ENCODE data around the gene KCTD17. TPM values are rescaled to one million over a fixed set of nuclear protein-coding genes. Genes with fewer than 3 reads are reported as not detected.

Gene KCTD17
- total RNA-seq, 4 donors from 2014 or later = 1.8 to 3.3 (median 2.6) TPM

DNA sequence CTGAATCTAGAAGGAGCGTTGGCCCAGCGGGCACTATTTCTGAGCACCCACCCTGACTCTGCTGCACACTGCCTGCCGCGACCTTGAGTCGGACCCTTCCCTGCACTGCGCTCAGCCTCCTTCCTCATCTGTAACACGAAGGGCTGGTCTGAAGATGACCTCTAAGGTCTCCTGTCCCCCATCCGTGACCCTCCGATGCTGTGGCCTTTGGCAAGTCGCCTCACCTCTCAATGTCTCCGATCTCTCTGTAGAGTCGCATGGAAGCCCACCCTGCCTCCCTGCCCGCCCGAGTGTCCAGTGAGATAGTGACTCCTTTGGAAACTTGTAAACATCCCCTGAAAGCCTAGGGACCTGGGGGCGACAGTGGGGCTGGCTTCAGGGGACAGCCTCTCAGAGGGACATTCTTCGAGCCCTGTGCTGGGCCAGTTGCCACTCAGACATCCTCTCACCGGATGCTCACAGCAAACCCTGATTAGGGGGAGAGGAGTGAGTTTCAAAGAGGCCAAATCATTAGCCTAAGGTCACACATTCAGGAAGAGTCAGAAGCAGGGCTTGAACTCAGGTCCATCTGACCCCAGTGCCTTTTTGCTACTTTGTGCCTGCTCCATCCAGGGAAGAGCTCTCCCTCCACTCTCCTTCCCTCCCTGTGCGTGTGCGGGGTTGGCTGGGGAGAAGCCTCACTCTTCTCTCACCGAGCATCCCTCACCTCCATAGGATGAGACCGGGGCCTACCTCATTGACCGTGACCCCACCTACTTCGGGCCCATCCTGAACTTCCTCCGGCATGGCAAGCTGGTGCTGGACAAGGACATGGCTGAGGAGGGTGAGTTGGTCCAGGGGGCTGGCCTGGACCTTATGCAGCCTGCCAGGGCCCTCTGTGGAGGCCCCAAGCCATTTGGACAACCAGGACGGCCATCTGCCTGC, 1.1 kb downstream of the KCTD17 start:
- peaks cover 0 to 12% (median 12%) of the 10 kb centered on the region in 3 donors for H3K27me3 ChIP-seq
- TF ChIP-seq CTCF (IDR thresholded peaks at IDR 0.05 in 4 of 5, conservative IDR thresholded peaks at IDR 0.05 in 1 of 5) (no peak), POLR2A (IDR thresholded peaks at IDR 0.05) (no peak)
- no peak for DNase-seq
- H3K9me3 ChIP-seq = no peaks in the 10 kb centered on the region
- H3K36me3 ChIP-seq = no peaks in the 10 kb centered on the region
- in situ Hi-C loops (cut with MboI; ENCODE audit: low sequenced_read_pairs in 4 of 4) = no loop called here
- no peak for ATAC-seq
- no peaks in the 10 kb centered on the region for H3K4me1 ChIP-seq
- intact Hi-C loops (cut with DNase I; ENCODE audit: low total_unique reads) = no loop called here
- no peak overlapping the region for H3K27ac ChIP-seq
- H3K4me3 ChIP-seq = peak overlapping the region in 3 of 4 donors; percentile 45 to 47 (median 46)

GRCh38 chr22:37053310-37054055, 1.9 kb downstream of the KCTD17 start:
- no peak overlapping the region for H3K27ac ChIP-seq
- H3K9me3 ChIP-seq = no peaks in the 10 kb centered on the region
- no peaks in the 10 kb centered on the region for H3K4me1 ChIP-seq
- no peak for ATAC-seq
- no peak for DNase-seq
- no peak overlapping the region for H3K4me3 ChIP-seq
- TF ChIP-seq POLR2A (IDR thresholded peaks at IDR 0.05) = no peak
- TF ChIP-seq CTCF (IDR thresholded peaks at IDR 0.05 in 4 of 5, conservative IDR thresholded peaks at IDR 0.05 in 1 of 5) = no peak
- peaks cover 0 to 12% (median 12%) of the 10 kb centered on the region in 3 donors for H3K27me3 ChIP-seq
- intact Hi-C loops (cut with DNase I; ENCODE audit: low total_unique reads) (no loop called here), in situ Hi-C loops (cut with MboI; ENCODE audit: low sequenced_read_pairs in 4 of 4) (no loop called here)
- no peaks in the 10 kb centered on the region for H3K36me3 ChIP-seq

GRCh38 chr22:37054056-37054395, 2.5 kb downstream of the KCTD17 start:
- ATAC-seq (no peak), DNase-seq (no peak)
- peaks cover 0 to 12% (median 12%) of the 10 kb centered on the region in 3 donors for H3K27me3 ChIP-seq
- H3K9me3 ChIP-seq = no peaks in the 10 kb centered on the region
- H3K27ac ChIP-seq = no peak overlapping the region
- no peak overlapping the region for H3K4me3 ChIP-seq
- H3K36me3 ChIP-seq = no peaks in the 10 kb centered on the region
- no peaks in the 10 kb centered on the region for H3K4me1 ChIP-seq
- TF ChIP-seq CTCF (IDR thresholded peaks at IDR 0.05 in 4 of 5, conservative IDR thresholded peaks at IDR 0.05 in 1 of 5) = no peak
- no peak for TF ChIP-seq POLR2A (IDR thresholded peaks at IDR 0.05)
- in situ Hi-C loops (cut with MboI; ENCODE audit: low sequenced_read_pairs in 4 of 4) = no loop called here
- intact Hi-C loops (cut with DNase I; ENCODE audit: low total_unique reads) = no loop called here

GRCh38 chr22:37054600-37055365, 3.2 kb downstream of the KCTD17 start:
- Histone ChIP-seq H3K4me1 (no peaks in the 10 kb centered on the region), H3K36me3 (no peaks in the 10 kb centered on the region), H3K4me3 (no peak overlapping the region), H3K9me3 (no peaks in the 10 kb centered on the region), H3K27ac (no peak overlapping the region), H3K27me3 (peaks cover 0 to 12% (median 9%) of the 10 kb centered on the region in 3 donors)
- TF ChIP-seq CTCF (IDR thresholded peaks at IDR 0.05 in 4 of 5, conservative IDR thresholded peaks at IDR 0.05 in 1 of 5) = no peak
- no peak for TF ChIP-seq POLR2A (IDR thresholded peaks at IDR 0.05)
- in situ Hi-C loops (cut with MboI; ENCODE audit: low sequenced_read_pairs in 4 of 4) = no loop called here
- no peak for DNase-seq
- ATAC-seq = no peak
- intact Hi-C loops (cut with DNase I; ENCODE audit: low total_unique reads) = no loop called here
